Parathyroid adenoma (tissue), 2 donors: ENCODE data around the gene CRISPLD2.

ENCODE experiments used
- H2AFZ ChIP-seq: fragments of 300-600 bp; sonication (generic); one replicate; pipeline ENCODE4 v1.7.0; 2017; ENCODE audit warnings: antibody characterized with exemption, mild to moderate bottlenecking
- H3K27ac ChIP-seq: fragments of 300-600 bp; sonication (generic); one replicate; pipeline ENCODE4 v1.7.0; 2017
- H3K27me3 ChIP-seq: fragments of 300-600 bp; sonication (generic); one replicate; pipeline ENCODE4 v1.7.0; 2017; ENCODE audit warnings: low read length; ENCODE audit not compliant: control insufficient read depth, insufficient read depth
- H3K36me3 ChIP-seq: fragments of 300-600 bp; sonication (generic); one replicate; pipeline ENCODE4 v1.7.0; 2017; ENCODE audit warnings: low read length; ENCODE audit not compliant: control insufficient read depth, insufficient read depth
- H3K4me1 ChIP-seq: fragments of 300-600 bp; sonication (generic); one replicate; pipeline ENCODE4 v1.7.0; 2017; ENCODE audit warnings: control low read depth
- H3K4me2 ChIP-seq: fragments of 300-600 bp; sonication (generic); one replicate; pipeline ENCODE4 v1.7.0; 2017; ENCODE audit warnings: low read length
- H3K4me3 ChIP-seq: fragments of 300-600 bp; sonication (generic); one replicate; pipeline ENCODE4 v1.7.0; 2017; ENCODE audit warnings: low read depth, low read length
- H3K79me2 ChIP-seq: fragments of 300-600 bp; sonication (generic); one replicate; pipeline ENCODE4 v1.7.0; 2017; ENCODE audit warnings: control low read depth
- H3K9ac ChIP-seq: fragments of 300-600 bp; sonication (generic); one replicate; pipeline ENCODE4 v1.7.0; 2017; ENCODE audit warnings: mild to moderate bottlenecking
- H3K9me3 ChIP-seq: fragments of 300-600 bp; sonication (generic); one replicate; pipeline ENCODE4 v1.7.0; 2017; ENCODE audit warnings: low read length; ENCODE audit not compliant: control insufficient read depth
- TF ChIP-seq, protein P1 (sequence below): fragments of 300-600 bp; sonication (generic); IDR thresholded peaks from one replicate; pipeline ENCODE4 v1.7.0; 2017; ENCODE audit warnings: antibody characterized with exemption, mild to moderate bottlenecking
- donor health status: primary hyperparathyroidism.

CRISPLD2 gene

DNA sequence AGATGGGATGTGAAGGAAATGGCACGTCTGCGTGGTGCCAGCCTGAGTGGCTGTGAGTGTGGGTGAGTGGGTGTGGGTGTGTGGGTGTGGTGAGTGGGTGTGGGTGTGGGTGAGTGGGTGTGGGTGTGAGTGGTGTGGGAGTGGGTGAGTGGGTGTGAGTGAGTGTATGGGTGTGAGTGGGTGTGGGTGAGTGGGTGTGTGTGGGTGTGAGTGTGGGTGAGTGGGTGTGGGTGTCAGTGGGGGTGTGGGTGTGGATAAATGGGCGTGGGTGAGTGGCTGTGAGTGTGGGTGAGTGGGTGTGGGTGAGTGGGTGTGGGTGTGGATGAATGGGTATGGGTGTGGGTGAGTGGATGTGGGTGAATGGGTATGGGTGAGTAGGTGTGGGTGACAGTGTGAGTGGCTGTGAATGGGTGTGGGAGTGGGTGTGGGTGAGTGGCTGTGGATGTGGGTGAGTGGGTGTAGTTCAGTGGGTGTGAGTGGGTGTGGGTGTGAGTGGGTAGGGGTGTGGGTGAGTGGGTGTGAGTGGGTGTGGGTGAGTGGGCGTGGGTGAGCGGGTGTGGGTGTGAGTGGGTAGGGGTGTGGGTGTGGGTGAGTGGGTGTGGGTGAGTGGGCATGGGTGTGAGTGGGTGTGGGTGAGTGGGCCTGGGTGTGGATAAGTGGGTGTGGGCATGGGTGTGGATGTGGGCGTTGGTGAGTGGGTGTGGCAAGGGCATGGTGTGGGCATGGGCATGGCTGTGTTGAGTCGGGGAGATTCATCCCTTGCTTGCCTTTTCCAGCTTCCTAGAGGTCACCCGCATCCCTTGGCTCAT lies 110.7 kb downstream of the CRISPLD2 start:
- TF ChIP-seq, protein P1, sequence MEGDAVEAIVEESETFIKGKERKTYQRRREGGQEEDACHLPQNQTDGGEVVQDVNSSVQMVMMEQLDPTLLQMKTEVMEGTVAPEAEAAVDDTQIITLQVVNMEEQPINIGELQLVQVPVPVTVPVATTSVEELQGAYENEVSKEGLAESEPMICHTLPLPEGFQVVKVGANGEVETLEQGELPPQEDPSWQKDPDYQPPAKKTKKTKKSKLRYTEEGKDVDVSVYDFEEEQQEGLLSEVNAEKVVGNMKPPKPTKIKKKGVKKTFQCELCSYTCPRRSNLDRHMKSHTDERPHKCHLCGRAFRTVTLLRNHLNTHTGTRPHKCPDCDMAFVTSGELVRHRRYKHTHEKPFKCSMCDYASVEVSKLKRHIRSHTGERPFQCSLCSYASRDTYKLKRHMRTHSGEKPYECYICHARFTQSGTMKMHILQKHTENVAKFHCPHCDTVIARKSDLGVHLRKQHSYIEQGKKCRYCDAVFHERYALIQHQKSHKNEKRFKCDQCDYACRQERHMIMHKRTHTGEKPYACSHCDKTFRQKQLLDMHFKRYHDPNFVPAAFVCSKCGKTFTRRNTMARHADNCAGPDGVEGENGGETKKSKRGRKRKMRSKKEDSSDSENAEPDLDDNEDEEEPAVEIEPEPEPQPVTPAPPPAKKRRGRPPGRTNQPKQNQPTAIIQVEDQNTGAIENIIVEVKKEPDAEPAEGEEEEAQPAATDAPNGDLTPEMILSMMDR: no peak
- Histone ChIP-seq H3K27me3 (no peaks in the 10 kb centered on the region), H3K27ac (no peak overlapping the region), H3K4me3 (no peak overlapping the region), H3K4me1 (no peaks in the 10 kb centered on the region), H2AFZ (no peak overlapping the region), H3K9ac (no peak overlapping the region), H3K9me3 (no peaks in the 10 kb centered on the region), H3K4me2 (no peak overlapping the region), H3K79me2 (no peaks in the 10 kb centered on the region), H3K36me3 (no peaks in the 10 kb centered on the region)

DNA sequence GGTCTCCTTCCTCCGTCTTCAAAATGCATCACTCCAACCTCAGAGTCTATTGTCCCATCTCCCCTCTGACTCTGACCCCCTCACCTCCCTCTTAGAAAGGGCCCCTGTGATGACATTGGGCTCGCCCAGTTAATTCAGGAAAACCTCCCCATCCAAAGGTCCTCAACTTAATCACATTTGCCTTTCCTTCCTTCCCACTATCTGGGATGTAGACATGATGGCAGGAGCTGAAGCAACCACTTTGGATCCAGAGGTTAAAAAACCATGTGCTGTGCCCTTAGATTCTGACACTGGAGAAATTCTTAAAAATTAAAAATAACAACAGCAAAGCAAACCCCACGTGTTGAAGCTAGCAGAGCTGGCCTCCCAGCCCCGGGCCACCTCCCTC lies 111.3 kb downstream of the CRISPLD2 start:
- Histone ChIP-seq H3K27me3 (no peaks in the 10 kb centered on the region), H3K9ac (no peak overlapping the region), H3K79me2 (no peaks in the 10 kb centered on the region), H3K4me3 (no peak overlapping the region), H2AFZ (no peak overlapping the region), H3K4me2 (no peak overlapping the region), H3K27ac (no peak overlapping the region), H3K36me3 (no peaks in the 10 kb centered on the region), H3K9me3 (no peaks in the 10 kb centered on the region), H3K4me1 (no peaks in the 10 kb centered on the region)
- TF ChIP-seq, protein P1: no peak

DNA sequence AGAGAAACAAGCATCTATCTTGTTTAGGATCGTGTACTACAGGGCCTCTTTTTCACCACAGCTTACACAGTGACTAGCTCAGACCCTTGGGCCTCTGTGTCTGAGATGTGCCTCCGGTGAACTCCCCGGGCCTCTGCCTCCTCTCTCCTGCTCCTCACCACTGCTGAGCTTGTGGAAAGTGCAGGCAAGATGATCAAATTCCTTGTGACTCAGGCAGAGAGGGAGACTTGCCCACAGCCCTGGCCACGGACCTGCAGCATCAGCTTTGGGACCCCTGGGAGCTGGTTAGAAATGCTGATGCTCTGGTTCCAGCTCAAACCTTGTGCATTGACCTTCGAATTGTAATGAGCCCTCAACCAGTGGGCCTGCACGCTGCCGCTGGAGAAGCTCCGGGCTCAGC lies 111.7 kb downstream of the CRISPLD2 start:
- Histone ChIP-seq H3K4me1 (no peaks in the 10 kb centered on the region), H3K4me3 (no peak overlapping the region), H3K9ac (no peak overlapping the region), H3K27ac (no peak overlapping the region), H3K27me3 (no peaks in the 10 kb centered on the region), H3K79me2 (no peaks in the 10 kb centered on the region), H3K4me2 (no peak overlapping the region), H2AFZ (no peak overlapping the region), H3K36me3 (no peaks in the 10 kb centered on the region), H3K9me3 (no peaks in the 10 kb centered on the region)
- TF ChIP-seq, protein P1: no peak

DNA sequence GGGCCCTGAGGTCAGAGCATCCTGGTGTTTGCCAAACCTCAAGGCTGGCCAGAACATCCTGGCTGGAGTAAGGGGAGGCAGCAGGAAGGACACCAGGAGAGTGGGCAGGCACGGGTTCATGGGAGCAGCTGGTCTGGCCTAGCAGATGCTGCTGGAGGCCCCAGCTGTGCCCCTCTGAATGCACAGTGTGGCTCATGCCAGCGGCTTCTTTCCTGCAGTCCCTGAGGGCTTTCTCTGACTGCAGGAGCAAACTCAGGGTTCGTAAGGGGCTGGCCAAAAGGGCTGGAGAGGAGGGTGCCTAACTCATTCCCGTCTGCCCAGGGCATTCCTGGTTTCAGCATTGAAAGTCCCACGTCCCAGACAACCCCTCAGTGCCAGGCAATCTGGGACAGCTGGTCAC lies 112.9 kb downstream of the CRISPLD2 start:
- Histone ChIP-seq H3K9ac (no peak overlapping the region), H3K36me3 (no peaks in the 10 kb centered on the region), H3K9me3 (no peaks in the 10 kb centered on the region), H3K27me3 (no peaks in the 10 kb centered on the region), H3K4me2 (no peak overlapping the region), H3K79me2 (no peaks in the 10 kb centered on the region), H3K4me1 (no peaks in the 10 kb centered on the region), H3K27ac (no peak overlapping the region), H2AFZ (no peak overlapping the region), H3K4me3 (no peak overlapping the region)
- TF ChIP-seq, protein P1: no peak
